Gastrocnemius medialis (tissue), 4 donors: Measurements from ENCODE around the gene XXYLT1. TPM values are rescaled to one million over a fixed set of nuclear protein-coding genes. Genes with fewer than 3 reads are reported as not detected.

ENCODE experiments used
- ATAC-seq, 2 donors: fragments of 150-250 bp; one replicate each; pipeline ENCODE4 v1.9.1; 2016
- DNase-seq, 2 donors: peaks; one replicate each; pipeline ENCODE4 v3.0.0-alpha.2; 2019
- H3K27ac ChIP-seq, 4 donors: fragments of 200-600 bp; sonication (generic); 1 replicate in 1 of 4; 2 replicates in 3 of 4; pipeline ENCODE4 v1.5.1; 2016 to 2018; ENCODE audit warnings: mild to moderate bottlenecking in 2 of 4, moderate library complexity in 1 of 4
- H3K27me3 ChIP-seq, 3 donors: fragments of 200-600 bp; sonication (generic) in 2 of 3; 1 replicate in 1 of 3; 2 replicates in 2 of 3; pipeline versions ENCODE4 v1.5.1 to v1.6.0; 2016 to 2019; ENCODE audit warnings: mild to moderate bottlenecking in 1 of 3, moderate library complexity in 1 of 3
- H3K36me3 ChIP-seq, 2 donors: fragments of 200-600 bp; sonication (generic) in 1 of 2; one replicate each; pipeline ENCODE4 v1.5.1; 2017 to 2018
- H3K4me1 ChIP-seq, 2 donors: fragments of 200-600 bp; sonication (generic) in 1 of 2; one replicate each; pipeline ENCODE4 v1.5.1; 2016 to 2017; ENCODE audit warnings: mild to moderate bottlenecking in 2 of 2
- H3K4me3 ChIP-seq, 4 donors: fragments of 200-600 bp; sonication (generic) in 3 of 4; 1 replicate in 1 of 4; 2 replicates in 3 of 4; pipeline ENCODE4 v1.5.1; 2016 to 2019; ENCODE audit warnings: mild to moderate bottlenecking in 2 of 4
- H3K9me3 ChIP-seq, 3 donors: fragments of 200-600 bp; sonication (generic) in 2 of 3; 1 replicate in 1 of 3; 2 replicates in 2 of 3; pipeline ENCODE4 v1.5.1; 2016 to 2019
- CTCF ChIP-seq, 5 experiments: fragments of 450-650 bp in 3 of 5; fragments of 200-600 bp in 2 of 5; sonication (generic) in 2 of 5; IDR thresholded peaks in 4 of 5; conservative IDR thresholded peaks in 1 of 5; 1 replicate in 4 of 5; 2 replicates in 1 of 5; pipeline ENCODE4 v1.5.1; 2016 to 2019; ENCODE audit warnings: antibody characterized with exemption in 5 of 5, mild to moderate bottlenecking in 3 of 5, moderate library complexity in 3 of 5
- POLR2A ChIP-seq, 2 donors: fragments of 450-650 bp; IDR thresholded peaks; one replicate each; pipeline ENCODE4 v1.6.1; 2017; ENCODE audit warnings: antibody characterized with exemption in 2 of 2, mild to moderate bottlenecking in 2 of 2, moderate library complexity in 2 of 2
- in situ Hi-C, 4 donors: fragments of 200-750 bp; cut with MboI; loops; one replicate each; pipeline versions ENCODE4 v1.15.0 to v1.8.0; 2017; ENCODE audit warnings: low sequenced_read_pairs in 4 of 4
- intact Hi-C: fragments of 100-400 bp; cut with DNase I; formaldehyde crosslinking; loops from one replicate; pipeline ENCODE4 v1.15.1; 2023; ENCODE audit warnings: low total_unique reads
- total RNA-seq, 4 donors: library from RNA; depleted of rRNA; stranded (reverse); fragments of >200 nt; gene quantifications; one replicate each; pipeline versions ENCODE4 v1.1.0 to v1.2.3, GENCODE V29; 2016

Gene XXYLT1
- total RNA-seq, 4 donors from 2014 or later: 0.87 to 3.1 (median 1.3) TPM

- ATAC-seq (no peak), DNase-seq (no peak)
- Histone ChIP-seq H3K36me3 (no peaks in the 10 kb centered on the region), H3K9me3 (no peaks in the 10 kb centered on the region), H3K27me3 (no peaks in the 10 kb centered on the region), H3K4me3 (no peak overlapping the region), H3K27ac (peak overlapping the region; percentile 15 to 70 (median 68)), H3K4me1 (peaks cover 0 to 59% of the 10 kb centered on the region in 2 donors)
- in situ Hi-C loops (no loop called here), intact Hi-C loops (no loop called here)
- TF ChIP-seq CTCF (IDR thresholded peaks at IDR 0.05 in 4 of 5, conservative IDR thresholded peaks at IDR 0.05 in 1 of 5): no peak
- TF ChIP-seq POLR2A (IDR thresholded peaks at IDR 0.05): no peak
These were observed 89.1 kb downstream of the XXYLT1 start for GRCh38 chr3:195181741-195182469.

- TF ChIP-seq POLR2A (IDR thresholded peaks at IDR 0.05) (no peak), CTCF (IDR thresholded peaks at IDR 0.05 in 4 of 5, conservative IDR thresholded peaks at IDR 0.05 in 1 of 5) (no peak)
- no peak for DNase-seq
- ATAC-seq: no peak
- H3K36me3 ChIP-seq: no peaks in the 10 kb centered on the region
- no peak overlapping the region for H3K4me3 ChIP-seq
- H3K4me1 ChIP-seq: peaks cover 0 to 59% of the 10 kb centered on the region in 2 donors
- no peaks in the 10 kb centered on the region for H3K9me3 ChIP-seq
- intact Hi-C loops (no loop called here), in situ Hi-C loops (no loop called here)
- H3K27me3 ChIP-seq: no peaks in the 10 kb centered on the region
- peak overlapping the region in 3 of 4 donors; percentile 67 to 70 (median 68) for H3K27ac ChIP-seq
These were observed 89.9 kb downstream of the XXYLT1 start for GRCh38 chr3:195181113-195181498.

- H3K9me3 ChIP-seq: no peaks in the 10 kb centered on the region
- H3K27ac ChIP-seq: peak overlapping the region; percentile 17 to 70 (median 68)
- H3K36me3 ChIP-seq: no peaks in the 10 kb centered on the region
- no peak for DNase-seq
- no peak overlapping the region for H3K4me3 ChIP-seq
- no peak for TF ChIP-seq POLR2A (IDR thresholded peaks at IDR 0.05)
- no peak for TF ChIP-seq CTCF (IDR thresholded peaks at IDR 0.05 in 4 of 5, conservative IDR thresholded peaks at IDR 0.05 in 1 of 5)
- intact Hi-C loops (no loop called here), in situ Hi-C loops (no loop called here)
- H3K4me1 ChIP-seq: peaks cover 0 to 56% of the 10 kb centered on the region in 2 donors
- no peak for ATAC-seq
- H3K27me3 ChIP-seq: no peaks in the 10 kb centered on the region
These were observed 90.4 kb downstream of the XXYLT1 start for GRCh38 chr3:195180490-195181112.

- H3K36me3 ChIP-seq: no peaks in the 10 kb centered on the region
- no peak for DNase-seq
- no peak for ATAC-seq
- H3K9me3 ChIP-seq: no peaks in the 10 kb centered on the region
- in situ Hi-C loops: no loop called here
- H3K27ac ChIP-seq: peak overlapping the region; percentile 17 to 70 (median 68)
- H3K4me3 ChIP-seq: no peak overlapping the region
- intact Hi-C loops: no loop called here
- H3K4me1 ChIP-seq: peaks cover 0 to 50% of the 10 kb centered on the region in 2 donors
- no peaks in the 10 kb centered on the region for H3K27me3 ChIP-seq
- TF ChIP-seq POLR2A (IDR thresholded peaks at IDR 0.05) (no peak), CTCF (IDR thresholded peaks at IDR 0.05 in 4 of 5, conservative IDR thresholded peaks at IDR 0.05 in 1 of 5) (no peak)
These were observed 91.0 kb downstream of the XXYLT1 start for GRCh38 chr3:195179776-195180489.
